LHCN-M2 (cell line): ENCODE data around the gene DOCK2. TPM values are rescaled to one million over a fixed set of nuclear protein-coding genes. Genes with fewer than 3 reads are reported as not detected.

Experiments
- DNase-seq: peaks from one replicate; pipeline ENCODE4 v3.0.0-alpha.2; 2012; ENCODE audit warnings: low read depth
- total RNA-seq: library from RNA; depleted of rRNA; stranded (reverse); fragments of >200 nt; gene quantifications from 2 replicates; pipeline ENCODE4 v1.2.3, GENCODE V29; 2014

DOCK2 gene
- total RNA-seq, 1 experiment from 2014 or later = 6.1 TPM

DNA sequence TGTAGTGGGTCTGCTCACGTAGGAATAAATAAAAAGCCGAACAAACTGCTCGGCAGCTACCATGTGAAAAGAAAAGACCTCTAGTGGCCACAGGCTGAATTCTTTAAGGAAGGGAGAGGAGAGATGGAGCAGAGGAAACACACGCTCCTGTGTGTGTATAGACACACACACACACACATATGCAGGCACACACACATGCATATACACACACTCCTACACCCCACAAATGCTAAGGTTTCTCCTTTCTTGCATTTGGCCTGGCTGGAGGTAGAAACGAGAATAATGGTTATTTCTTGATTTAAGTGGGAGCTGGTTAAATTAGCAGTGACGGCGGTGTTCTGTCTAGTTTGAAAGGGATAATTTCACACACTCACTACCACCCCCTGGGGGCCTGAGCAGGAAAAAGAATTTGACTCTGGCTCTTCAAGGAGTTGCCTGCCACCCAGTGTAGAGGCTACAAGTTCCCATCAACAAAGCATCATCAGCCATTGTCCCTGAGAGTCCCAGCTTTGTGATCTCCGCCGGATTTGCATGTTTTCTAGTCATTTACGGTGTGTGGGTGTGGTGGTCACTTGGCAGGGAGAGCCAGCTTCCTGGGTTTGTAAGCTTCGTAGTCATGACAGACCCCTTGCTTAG is 343.5 kb downstream of the DOCK2 start, which contains the start of gene INSYN2B:
TSS of gene INSYN2B (minus strand) at position 78 of the 636 bp plus-strand sequence. CDS start 96,597 bp downstream, outside the sequence.
- DNase-seq = peak; percentile 90

DNA sequence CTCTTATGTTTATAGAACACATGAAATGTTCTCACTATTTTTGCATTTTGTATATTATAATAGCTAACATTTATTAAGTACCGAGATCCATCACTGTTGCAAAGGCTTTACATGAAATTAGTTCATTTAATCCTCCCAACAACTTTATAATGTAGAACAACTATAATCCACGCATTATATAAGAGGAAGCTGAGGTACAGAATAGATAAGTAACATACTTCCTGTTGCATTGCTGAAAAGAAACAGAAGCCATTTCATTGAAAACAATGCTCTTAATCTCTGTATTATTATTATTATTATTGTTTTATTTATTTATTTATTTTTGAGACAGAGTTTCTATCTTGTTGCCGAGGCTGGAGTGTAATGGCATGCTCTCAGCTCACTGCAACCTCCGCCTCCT is 351.1 kb downstream of the DOCK2 start:
- DNase-seq = no peak

DNA sequence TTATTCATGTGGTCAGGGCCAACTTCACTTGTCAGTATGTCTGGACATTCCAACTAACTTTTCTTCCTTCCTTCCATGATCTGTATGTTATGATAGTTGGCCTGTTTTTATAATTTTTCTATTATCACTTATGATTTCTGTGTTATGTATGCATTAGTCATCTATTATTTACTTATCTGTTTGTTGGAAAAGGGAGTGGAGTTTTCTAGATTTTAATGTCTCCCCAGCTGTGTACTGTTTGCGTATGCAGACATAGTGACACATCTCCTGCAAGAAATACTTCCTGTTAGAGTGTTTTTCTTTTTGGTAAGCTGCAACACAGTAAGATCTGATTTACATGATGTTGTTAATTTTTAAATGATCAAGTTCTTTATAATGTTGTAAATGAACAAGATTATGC is 351.9 kb downstream of the DOCK2 start:
- peak; percentile 46 for DNase-seq

DNA sequence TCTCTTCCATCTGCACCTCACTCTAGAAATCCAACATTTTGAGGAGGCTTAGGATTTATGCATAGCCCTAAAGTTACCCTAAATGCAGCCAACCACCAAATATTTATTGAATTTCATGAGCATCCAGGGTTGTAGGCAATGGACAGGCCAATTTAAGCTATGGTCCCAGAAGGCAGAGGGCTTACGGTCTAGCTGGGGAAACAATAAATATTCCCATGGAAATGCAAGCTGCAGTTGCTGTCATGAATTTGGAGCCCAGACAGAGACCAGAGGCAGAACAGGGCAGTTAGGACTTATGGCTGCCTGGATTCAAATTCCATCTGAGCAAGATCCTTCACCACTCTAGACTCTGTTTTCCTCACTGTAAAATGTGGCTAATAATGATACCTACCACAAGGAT is 352.3 kb downstream of the DOCK2 start:
- no peak for DNase-seq

DNA sequence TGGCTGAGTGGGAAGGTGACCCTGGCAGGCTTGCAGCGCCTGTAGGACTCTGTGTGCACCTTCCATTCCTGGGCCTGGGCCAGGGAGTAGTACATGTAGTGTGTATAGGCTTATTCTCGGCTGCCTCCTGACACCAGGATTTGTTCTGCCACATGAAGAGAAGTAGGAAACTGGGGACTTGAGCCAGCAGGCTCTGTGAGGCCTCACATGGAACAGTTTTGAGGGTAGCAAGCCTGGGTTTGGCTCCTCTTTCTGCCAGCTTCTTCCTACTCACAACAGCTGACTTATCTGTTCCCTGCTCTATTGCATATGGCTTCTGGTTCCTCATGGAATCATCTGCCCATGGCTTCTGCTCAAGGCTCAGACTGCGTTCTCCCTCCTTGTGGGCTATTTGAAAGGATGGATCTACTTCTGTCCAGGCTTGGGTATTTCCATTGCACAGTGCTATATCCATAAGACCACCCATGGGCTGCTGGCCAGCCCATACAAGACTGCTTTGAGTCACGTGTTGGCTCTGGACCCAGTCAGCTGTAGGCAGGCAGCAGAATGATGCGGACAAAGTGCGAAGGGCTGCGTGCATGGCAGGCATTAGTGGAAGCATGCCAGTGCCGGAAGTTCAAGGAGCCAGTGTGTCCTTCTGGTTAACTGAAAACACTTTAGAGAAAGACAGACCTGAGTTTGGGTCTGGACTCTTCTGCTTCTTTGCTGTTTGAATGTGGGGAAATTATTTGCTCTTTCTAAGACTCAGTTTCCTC is 354.2 kb downstream of the DOCK2 start:
- no peak for DNase-seq

DNA sequence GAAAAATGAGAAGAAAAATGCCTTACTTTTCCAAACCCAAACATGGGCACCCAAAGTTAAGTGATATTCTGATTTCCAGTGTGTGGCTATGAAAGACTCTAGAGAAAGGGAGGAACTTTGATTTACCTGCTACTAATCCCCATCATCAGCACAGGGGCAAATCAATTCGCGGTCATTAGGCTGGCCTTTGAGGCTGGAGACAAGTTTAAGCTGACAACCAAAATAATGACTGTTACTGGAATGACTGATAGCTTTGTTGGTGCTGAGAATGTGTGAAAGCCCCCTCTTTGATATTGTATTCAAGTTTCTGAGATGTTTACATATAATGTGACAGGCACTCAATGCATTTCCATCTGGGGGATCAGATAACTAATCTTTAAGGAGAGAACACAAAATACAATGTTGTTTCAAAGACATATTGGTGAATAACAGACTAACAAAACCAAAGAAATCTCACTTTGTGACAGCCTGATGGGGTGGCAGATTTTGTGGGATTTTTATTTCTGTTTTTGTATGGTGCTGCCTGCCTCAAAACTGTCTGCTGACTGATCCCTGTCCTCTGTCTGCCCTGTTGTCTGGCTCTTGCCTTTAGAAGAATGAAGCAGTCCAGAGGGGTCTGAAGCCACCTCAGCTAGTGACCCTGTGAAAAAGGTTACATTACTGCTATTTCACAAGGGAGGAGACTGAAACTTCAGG is 355.9 kb downstream of the DOCK2 start:
- no peak for DNase-seq

DNA sequence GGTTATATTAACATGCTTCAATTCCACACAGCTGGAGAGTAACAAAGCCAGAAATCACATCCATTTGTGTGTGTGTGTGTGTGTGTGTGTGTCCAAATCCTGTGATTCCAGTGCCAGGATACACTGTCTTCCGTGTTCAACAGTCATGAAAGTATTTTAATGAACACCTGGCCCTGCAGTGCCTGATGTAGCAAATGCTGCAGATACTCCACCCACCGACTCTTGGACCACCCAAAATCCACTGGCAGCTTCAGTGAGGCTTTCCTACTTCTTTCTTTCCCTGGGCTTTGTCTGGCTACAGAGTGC is 356.4 kb downstream of the DOCK2 start:
- DNase-seq = no peak

DNA sequence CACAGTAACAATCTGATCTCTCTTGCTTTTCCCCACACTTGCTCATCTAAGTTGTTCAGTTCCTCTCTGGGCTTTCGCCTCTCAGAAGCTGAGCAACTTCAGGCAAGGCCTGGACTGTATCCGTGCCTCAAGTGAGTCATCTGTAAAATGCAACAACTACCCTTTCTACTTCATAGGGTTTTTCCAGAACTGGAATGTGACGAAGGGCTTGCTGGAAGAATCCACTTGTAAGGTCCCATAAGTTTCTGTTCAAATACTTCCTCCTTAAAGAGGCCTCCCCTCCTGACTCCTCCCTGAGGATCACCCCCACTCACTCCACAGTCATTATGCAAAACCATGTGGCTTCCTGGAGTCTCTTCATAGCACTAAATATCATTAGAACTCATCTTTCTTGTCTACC is 360.7 kb downstream of the DOCK2 start:
- DNase-seq = no peak

DNA sequence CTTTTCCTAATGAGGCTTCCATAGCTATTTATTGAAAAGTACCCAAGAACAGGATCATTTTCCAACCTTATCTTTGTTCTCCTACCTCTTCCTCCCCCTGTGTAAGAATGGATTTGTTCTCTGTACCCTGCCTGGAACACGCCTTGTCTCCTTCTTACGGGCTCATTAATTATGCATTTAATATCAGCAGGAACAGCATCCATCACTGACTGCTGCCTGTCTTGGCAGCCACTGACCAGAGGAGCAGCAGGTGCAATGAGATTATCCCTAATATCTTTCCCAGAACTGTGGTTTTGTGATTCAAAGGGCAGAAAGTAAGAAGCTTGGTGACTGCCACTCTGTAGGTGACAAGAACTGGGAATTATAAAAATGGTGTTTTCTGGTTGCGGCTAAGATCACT is 362.5 kb downstream of the DOCK2 start:
- no peak for DNase-seq

DNA sequence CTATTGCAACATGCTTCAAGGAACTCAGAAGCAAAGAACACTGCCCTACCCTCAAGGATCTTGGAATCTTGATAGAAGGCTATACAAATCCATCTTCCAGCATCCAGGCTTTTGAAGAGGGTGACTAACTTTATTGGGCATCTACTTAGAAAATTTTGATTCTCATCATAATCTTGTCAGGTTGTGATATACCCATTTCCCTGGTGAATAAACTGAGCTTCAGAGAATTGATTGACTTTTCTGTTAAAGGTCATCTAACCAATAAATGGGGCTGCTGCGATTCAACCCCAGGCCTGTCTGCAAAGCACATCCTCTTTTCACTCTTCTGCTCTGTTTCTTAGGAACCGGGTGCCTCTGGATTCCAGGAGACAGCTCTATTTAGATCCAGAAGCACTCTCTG is 363.1 kb downstream of the DOCK2 start:
- no peak for DNase-seq

DNA sequence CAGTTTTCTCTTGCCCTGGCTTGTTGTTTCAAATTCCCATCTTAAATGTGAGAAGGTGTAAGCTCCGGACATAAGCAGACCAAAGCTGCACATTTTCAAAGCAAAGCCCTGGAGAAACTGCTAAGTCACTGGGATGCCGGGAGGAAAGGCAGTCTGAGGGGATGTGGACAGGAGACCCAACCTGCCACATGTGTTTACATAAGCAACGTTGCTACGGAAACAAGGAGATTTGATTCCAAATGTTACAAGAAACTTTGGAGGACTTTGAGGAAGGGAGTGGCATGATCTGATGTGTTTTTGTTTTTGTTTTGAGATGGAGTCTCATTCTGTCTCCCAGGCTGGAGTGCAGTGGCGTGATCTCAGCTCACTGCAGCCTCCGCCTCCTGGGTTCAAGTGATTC is 368.9 kb downstream of the DOCK2 start:
- peak; percentile 7 for DNase-seq

DNA sequence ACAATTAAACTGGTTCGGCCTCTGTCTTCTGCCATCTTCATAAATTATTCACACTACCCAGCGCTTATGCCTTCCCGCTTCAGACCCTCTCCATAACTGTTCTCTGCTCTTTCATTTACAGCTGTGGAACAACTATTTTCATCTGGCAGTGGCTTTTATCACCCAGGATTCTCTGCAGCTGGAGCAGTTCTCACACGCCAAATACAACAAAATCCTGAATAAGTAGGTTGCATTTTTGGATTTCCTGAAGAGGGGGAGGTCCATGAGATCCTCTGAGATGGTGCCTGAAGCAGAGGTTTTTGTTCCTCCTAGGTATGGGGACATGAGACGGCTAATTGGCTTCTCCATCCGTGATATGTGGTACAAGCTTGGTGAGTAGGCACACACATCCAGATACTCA is 371.3 kb downstream of the DOCK2 start:
- DNase-seq = no peak

DNA sequence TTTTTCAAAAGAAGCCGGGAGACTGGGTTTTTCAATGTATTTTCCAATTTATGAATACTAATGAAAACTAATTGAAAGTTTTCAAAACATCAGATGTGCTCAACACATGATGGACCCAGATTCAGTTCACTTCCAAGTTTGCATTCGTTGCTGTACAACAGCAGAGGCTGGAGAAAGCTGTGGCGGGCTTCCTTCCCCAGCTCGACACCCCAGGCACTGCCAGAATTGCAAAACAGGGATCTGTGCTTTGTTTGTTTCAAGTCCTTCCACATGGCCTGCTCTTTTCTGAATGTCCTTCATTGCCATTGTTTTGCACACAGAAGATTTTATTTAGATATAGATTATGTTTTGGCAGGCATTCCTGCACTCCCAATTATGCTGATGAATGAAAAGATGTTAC is 373.5 kb downstream of the DOCK2 start:
- DNase-seq = no peak

DNA sequence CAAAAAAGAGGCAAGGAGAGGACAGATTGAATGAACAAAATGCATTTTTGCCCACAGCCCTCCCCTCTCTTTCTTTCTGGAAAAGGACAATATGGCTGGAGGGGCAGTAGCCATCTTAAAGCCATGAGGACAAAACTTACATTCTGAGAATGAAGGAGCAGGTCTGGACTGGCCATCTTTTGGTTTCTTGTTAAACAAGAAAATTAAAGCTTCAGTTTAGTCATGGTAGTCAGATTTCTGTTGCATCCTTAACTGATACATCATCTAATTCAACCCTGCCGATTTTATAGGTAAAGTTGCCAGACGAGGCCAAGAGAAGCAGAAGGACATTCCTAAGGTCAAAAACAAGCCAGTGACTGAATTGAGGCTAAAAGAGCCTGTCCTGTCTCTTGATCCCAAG is 374.7 kb downstream of the DOCK2 start:
- no peak for DNase-seq

DNA sequence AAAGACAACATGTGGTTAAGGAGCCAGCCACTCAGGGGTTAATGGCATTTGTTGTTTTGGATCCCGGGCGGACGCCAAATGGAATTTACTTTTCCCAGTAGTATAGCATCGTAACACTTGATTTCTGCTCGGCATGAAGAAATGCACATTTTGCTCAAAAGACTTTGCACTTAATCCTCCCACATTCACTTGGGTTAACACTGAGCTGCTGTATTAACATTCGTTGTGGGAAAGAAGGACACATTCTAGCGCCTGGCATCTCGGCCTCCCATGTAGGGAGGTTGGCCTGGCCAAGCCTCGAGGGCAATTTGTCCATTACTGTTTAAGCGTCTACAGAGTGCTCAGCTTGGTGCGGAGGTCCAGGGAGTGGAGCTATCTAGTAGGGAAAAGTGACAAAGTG is 375.5 kb downstream of the DOCK2 start:
- no peak for DNase-seq

DNA sequence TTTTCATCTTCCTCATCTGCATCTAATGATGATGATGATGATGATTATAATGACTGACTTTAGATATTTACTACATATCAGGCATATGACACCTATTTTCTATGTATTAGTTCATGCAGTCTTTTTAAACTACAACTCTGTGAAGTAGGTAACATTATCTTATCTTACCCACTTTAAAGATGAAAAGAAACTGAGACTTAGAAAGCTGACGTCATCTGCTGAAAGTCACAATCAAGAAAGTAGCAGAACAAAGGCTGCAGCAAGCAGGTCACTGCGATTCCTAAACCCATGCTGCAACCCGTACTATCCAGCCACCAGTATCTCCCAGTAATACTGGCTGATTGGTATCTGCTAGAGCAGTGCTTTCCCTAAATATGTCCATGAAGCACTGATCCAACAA is 383.3 kb downstream of the DOCK2 start:
- no peak for DNase-seq

DNA sequence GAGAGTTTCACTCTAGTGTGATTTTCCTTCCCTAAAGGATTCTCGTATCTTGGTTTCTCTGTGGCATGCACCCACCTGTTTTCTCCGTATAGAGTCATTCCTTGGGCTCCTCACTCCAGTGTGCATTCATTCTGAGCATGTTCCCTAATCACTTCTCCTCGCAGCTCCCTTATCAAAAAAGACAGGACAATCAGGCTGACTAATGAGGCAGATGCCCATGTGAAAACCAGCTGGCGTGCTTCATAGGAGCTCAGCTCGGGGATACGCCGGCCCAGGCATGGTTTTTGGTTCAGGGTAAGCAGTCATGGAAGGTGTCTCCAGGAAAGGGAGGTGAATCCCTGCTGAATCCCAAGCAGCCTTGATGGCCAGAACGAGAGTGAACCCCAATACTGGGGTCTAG is 384.4 kb downstream of the DOCK2 start:
- DNase-seq = no peak

DNA sequence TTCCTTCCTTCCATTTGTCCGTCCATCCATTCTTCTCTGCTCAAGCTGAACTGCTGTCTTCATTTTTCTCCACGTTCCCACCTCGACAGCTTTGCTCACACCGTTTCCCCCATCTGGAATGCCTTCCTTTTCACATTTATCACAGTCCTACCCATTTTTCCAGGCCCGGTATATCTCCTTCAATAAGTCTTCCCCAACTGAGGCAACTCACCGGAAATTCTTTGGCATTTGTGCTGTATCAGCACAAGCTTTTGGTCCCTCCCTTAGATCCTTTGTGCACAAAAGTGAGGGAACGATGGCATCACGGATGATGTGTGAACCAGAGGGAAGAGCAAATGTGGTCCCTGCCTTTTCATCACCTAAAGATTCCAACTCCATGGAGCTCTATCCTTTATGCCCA is 388.8 kb downstream of the DOCK2 start:
- no peak for DNase-seq

DNA sequence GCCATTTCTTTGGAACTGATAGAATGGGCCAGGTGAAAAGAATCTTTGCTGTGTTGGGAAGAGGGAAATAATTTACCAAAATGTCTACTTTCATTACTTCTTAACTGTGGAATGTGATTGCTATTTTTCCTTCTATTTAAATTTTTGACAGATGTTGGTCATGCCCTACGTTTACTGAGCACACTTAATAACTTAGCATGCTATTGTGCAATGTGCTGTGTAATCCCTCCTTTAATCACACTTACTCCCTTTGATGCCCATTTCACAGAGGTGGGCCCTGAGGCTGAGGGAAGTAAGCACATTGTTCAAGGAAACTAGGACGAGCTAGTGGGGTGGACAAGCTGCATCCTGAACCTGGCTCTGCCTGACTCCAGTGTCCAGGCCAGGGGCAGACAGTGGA is 391.0 kb downstream of the DOCK2 start:
- DNase-seq = peak; percentile 0

DNA sequence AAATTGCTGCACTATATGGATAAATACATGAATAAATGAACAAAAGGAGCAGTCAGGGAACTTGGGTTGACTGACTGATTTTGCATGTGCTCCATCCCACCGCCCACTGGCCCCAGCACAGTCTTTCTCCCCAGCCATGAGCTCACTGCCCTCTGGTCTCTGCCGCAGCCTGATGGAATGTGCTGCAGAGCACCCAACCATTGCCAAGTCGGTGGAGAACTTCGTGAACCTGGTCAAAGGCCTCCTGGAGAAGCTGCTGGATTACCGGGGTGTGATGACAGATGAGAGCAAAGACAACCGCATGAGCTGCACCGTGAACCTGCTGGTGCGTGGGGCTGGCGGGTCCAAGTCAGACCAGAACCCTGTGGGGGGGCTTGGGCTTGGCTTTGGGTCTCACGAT is 397.2 kb downstream of the DOCK2 start:
- no peak for DNase-seq

DNA sequence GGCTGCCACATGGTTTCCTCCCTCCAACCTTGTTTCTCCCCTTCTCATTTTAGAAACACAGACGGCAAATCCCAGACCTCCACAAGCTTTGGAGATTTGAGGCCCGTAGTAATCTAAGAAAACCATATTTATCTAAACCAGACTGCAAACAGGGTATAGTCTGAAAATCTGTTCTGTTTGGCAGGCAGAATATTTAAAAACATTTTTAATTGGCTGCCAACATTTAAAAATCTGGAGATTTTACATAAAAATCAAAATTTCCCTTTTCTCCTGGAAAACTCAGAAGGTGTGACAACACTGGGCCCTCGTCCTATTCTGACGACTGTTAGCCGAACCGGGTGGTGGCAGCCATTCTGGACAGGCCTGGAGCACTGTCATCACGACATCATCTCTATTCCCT is 401.2 kb downstream of the DOCK2 start:
- no peak for DNase-seq

DNA sequence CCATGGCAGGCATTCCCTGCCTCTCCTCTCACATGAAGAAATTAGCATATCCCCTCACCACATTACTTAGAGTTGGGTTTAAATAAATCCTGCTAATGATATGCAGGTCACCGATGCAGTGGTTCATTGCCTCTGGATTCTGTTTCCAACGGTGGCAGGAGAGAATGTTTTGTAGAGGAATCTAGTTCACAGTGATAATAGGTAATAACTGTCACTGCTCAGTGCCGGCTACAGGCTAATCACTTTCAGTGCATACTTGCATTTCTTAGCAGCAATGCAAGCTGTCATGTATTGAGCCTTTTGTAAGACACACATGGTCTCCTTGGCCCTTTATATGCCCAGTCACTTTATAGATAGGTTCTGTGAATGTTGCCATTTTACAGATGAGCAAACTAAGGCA is 402.8 kb downstream of the DOCK2 start:
- DNase-seq = no peak

DNA sequence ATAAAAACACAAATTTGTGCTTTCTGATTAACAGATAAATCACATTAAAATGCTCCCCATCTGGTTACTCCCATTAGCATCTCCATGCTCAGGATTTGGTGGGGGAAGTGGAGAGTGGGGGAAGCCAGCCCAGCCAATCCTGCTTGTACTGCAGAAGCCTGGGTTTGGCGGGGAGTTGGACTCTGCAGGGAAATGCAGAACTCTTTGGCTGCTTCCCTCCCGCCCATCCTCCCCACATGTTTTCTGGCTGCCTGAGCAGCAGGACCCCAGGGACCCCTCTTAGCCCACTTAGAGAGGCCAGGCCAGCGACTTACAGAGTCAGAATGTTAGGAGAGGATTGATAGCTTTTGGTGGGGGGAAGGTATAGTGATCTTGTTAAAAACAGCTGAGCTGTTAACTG is 409.2 kb downstream of the DOCK2 start:
- DNase-seq = no peak
